SJSA1 (cell line): ENCODE data around the gene CIART. TPM values are rescaled to one million over a fixed set of nuclear protein-coding genes. Genes with fewer than 3 reads are reported as not detected.
"Not testable (repeated sequence)": the region's sequence is repeated elsewhere in the genome, so short reads cannot be mapped to it uniquely, and the experiment has no call there.

Experiments used
- DNase-seq, 2 experiments: peaks; one replicate each; pipeline ENCODE4 v3.0.0-alpha.2; 2015 to 2020; ENCODE audit warnings: low spot score in 2 of 2, low read depth in 1 of 2
- H3K27ac ChIP-seq: fragments of 250-450 bp; sonication (Bioruptor Pico); 2 replicates; pipeline ENCODE4 v1.5.1; 2020; ENCODE audit warnings: mild to moderate bottlenecking, moderate library complexity
- H3K27me3 ChIP-seq: fragments of 250-450 bp; sonication (Bioruptor Pico); replicated peaks from 2 replicates; pipeline ENCODE4 v1.5.1; 2020; ENCODE audit warnings: mild to moderate bottlenecking, moderate library complexity
- H3K36me3 ChIP-seq: fragments of 250-450 bp; sonication (Bioruptor Pico); 2 replicates; pipeline ENCODE4 v1.5.1; 2020; ENCODE audit warnings: mild to moderate bottlenecking
- H3K4me1 ChIP-seq: fragments of 250-450 bp; sonication (Bioruptor Pico); replicated peaks from 2 replicates; pipeline ENCODE4 v1.6.1; 2021; ENCODE audit warnings: mild to moderate bottlenecking
- H3K4me3 ChIP-seq: fragments of 250-450 bp; sonication (Bioruptor Pico); 2 replicates; pipeline ENCODE4 v1.5.1; 2020; ENCODE audit warnings: mild to moderate bottlenecking
- H3K9me3 ChIP-seq: fragments of 250-450 bp; sonication (Bioruptor Pico); replicated peaks from 2 replicates; pipeline ENCODE4 v1.5.1; 2020; ENCODE audit warnings: mild to moderate bottlenecking
- total RNA-seq: library from RNA; depleted of rRNA; stranded (reverse); fragments of >200 nt; shearing (Covaris generic); gene quantifications from 2 replicates; pipeline ENCODE4 v1.2.3, GENCODE V29; 2014; rRNA removed

Gene CIART
- total RNA-seq, 1 experiment from 2014 or later = 6.1 TPM

- Histone ChIP-seq H3K27ac (no peak overlapping the region), H3K27me3 (no peaks in the 10 kb centered on the region), H3K9me3 (no peaks in the 10 kb centered on the region), H3K4me1 (no peaks in the 10 kb centered on the region), H3K4me3 (no peak overlapping the region), H3K36me3 (peaks cover 32% of the 10 kb centered on the region)
- no peak for DNase-seq
These were observed 27.6 kb downstream of the CIART start for GRCh38 chr1:150309758-150310508.

- H3K27ac ChIP-seq = no peak overlapping the region
- no peak for DNase-seq
- H3K4me3 ChIP-seq = no peak overlapping the region
- no peaks in the 10 kb centered on the region; the same call in 1 of the 2 replicates for H3K27me3 ChIP-seq
- no peaks in the 10 kb centered on the region for H3K4me1 ChIP-seq
- H3K36me3 ChIP-seq = peaks cover 17% of the 10 kb centered on the region
- H3K9me3 ChIP-seq = no peaks in the 10 kb centered on the region
These were observed 29.4 kb downstream of the CIART start for GRCh38 chr1:150311762-150312161.

DNA sequence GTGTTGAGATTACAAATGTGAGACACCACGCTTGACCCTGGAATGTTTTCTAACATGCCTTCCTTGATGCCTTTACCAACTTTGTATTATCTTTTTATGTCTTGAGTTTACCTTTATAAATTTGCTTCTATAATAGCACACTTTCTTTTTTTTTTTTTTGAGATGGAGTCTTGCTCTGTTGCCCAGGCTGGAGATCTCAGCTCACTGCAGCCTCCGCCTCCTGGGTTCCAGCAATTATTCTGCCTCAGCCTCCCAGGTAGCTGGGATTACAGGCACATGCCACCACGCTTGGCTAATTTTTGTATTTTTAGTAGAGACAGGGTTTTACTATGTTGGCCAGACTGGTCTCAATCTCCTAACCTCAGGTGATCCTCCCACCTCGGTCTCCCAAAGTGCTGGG lies 32.3 kb downstream of the CIART start:
- H3K27me3 ChIP-seq, H3K27ac ChIP-seq, H3K36me3 ChIP-seq, H3K4me3 ChIP-seq, DNase-seq, H3K9me3 ChIP-seq, H3K4me1 ChIP-seq: not testable (repeated sequence)

- DNase-seq = no peak
- Histone ChIP-seq H3K36me3 (peaks cover 32% of the 10 kb centered on the region), H3K4me3 (peak overlapping the region; percentile 58), H3K27ac (peak overlapping the region; percentile 53), H3K27me3 (no peaks in the 10 kb centered on the region), H3K4me1 (peaks cover 5% of the 10 kb centered on the region), H3K9me3 (no peaks in the 10 kb centered on the region; the same call in 1 of the 2 replicates)
These were observed 38.3 kb downstream of the CIART start for GRCh38 chr1:150320667-150320978.

DNA sequence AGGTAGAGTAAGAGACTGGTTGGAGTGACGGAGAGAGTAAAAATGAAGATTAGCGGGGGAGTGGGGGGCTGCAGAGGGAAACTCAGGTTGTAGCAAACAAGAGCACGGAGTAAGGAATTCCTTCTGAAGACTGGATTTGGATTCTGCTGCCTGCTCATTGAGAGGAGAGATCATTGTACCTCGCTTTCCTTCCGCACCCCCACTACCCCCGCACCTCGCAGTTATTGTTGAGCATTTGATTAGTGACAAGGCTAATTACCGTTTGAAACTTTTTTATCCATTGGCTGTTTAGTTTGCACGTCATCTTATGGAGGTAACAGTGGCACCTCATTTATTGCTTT lies 39.4 kb downstream of the CIART start:
- H3K36me3 ChIP-seq = peaks cover 44% of the 10 kb centered on the region
- H3K4me3 ChIP-seq = peak overlapping the region; percentile 58
- no peaks in the 10 kb centered on the region for H3K27me3 ChIP-seq
- no peaks in the 10 kb centered on the region; the same call in 1 of the 2 replicates for H3K9me3 ChIP-seq
- peak overlapping the region; percentile 53 for H3K27ac ChIP-seq
- DNase-seq = no peak
- peaks cover 5% of the 10 kb centered on the region for H3K4me1 ChIP-seq

- Histone ChIP-seq H3K9me3 (no peaks in the 10 kb centered on the region; the same call in 1 of the 2 replicates), H3K36me3 (peaks cover 49% of the 10 kb centered on the region), H3K27me3 (no peaks in the 10 kb centered on the region), H3K27ac (no peak overlapping the region), H3K4me3 (peak overlapping the region; percentile 58), H3K4me1 (peaks cover 5% of the 10 kb centered on the region)
- DNase-seq = no peak
These were observed 40.0 kb downstream of the CIART start for GRCh38 chr1:150322310-150322709.

DNA sequence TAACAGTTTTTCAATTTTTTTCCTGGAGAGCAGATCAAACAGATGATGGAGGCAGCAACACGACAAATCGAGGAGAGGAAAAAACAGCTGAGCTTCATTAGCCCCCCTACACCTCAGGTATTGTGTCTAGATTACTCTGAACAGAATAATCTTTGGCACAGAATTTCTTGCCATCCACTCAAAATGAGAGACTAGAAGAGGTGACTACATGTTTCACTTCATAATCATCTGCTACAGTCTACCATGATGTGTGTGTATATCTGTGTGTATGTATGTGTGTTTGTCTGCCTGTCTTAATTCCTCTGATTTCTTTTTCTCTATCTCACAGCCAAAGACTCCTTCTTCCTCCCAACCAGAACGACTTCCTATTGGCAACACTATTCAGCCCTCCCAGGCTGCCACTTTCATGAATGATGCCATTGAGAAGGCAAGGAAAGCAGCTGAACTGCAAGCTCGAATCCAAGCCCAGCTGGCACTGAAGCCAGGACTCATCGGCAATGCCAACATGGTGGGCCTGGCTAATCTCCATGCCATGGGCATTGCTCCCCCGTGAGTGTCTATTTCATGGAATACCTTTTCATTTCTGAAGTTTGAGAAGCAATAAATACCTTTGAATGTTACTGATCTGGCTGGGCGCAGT lies 50.4 kb downstream of the CIART start:
- Histone ChIP-seq H3K27me3 (no peaks in the 10 kb centered on the region), H3K4me3 (no peak overlapping the region), H3K27ac (no peak overlapping the region), H3K4me1 (no peaks in the 10 kb centered on the region), H3K9me3 (no peaks in the 10 kb centered on the region), H3K36me3 (peaks cover 79% of the 10 kb centered on the region)
- DNase-seq = no peak

Other genes with a start within 250 kb of the CIART start
- gene VPS45, start 214.8 kb upstream of the CIART start, total RNA-seq = 52.6 and 54.8 TPM in 2 replicates
- 76.2 and 90.1 TPM in 2 replicates for gene PLEKHO1, start 132.6 kb upstream of the CIART start, total RNA-seq
- gene ANP32E, start 46.4 kb upstream of the CIART start, total RNA-seq = 95.3 and 103 TPM in 2 replicates
- gene CA14, start 24.8 kb upstream of the CIART start, total RNA-seq = not detected in 2 replicates
- gene APH1A, start 13.5 kb upstream of the CIART start, total RNA-seq = 113 and 122 TPM in 2 replicates
- gene C1orf54, start 9.8 kb upstream of the CIART start, total RNA-seq = 0.21 TPM in 1 of 2 replicates, not detected in the other
- 45.5 and 60.0 TPM in 2 replicates for gene MRPS21, start 11.3 kb downstream of the CIART start, total RNA-seq
- gene PRPF3, start 39.0 kb downstream of the CIART start, total RNA-seq = 40.2 and 49.6 TPM in 2 replicates
- 3.9 and 9.9 TPM in 2 replicates for gene RPRD2, start 81.6 kb downstream of the CIART start, total RNA-seq
- gene TARS2, start 204.9 kb downstream of the CIART start, total RNA-seq = 8.7 and 13.3 TPM in 2 replicates
- 22.7 and 43.4 TPM in 2 replicates for gene ECM1, start 225.6 kb downstream of the CIART start, total RNA-seq
- gene FALEC, start 233.2 kb downstream of the CIART start, total RNA-seq = not detected in 2 replicates